GM18498 (cell line): ENCODE measurements around the gene BAD.
"Not testable (repeated sequence)": the region's sequence is repeated elsewhere in the genome, so short reads cannot be mapped to it uniquely, and the experiment has no call there.

Experiments
- ATAC-seq: cut with Tn5 transposase; IDR thresholded peaks from one replicate; pipeline ENCODE4 v1.9.1; 2021; ENCODE audit warnings: mild to moderate bottlenecking, moderate library complexity; ENCODE audit not compliant: unreplicated experiment

BAD gene

GRCh38 chr11:64315667-64316526 lies 31.4 kb upstream of the BAD start:
- not testable (repeated sequence) for ATAC-seq

- ATAC-seq: no peak
Measured at GRCh38 chr11:64314805-64315561, 30.5 kb upstream of the BAD start.

- no peak for ATAC-seq
Measured at GRCh38 chr11:64314146-64314804, 29.8 kb upstream of the BAD start.

DNA sequence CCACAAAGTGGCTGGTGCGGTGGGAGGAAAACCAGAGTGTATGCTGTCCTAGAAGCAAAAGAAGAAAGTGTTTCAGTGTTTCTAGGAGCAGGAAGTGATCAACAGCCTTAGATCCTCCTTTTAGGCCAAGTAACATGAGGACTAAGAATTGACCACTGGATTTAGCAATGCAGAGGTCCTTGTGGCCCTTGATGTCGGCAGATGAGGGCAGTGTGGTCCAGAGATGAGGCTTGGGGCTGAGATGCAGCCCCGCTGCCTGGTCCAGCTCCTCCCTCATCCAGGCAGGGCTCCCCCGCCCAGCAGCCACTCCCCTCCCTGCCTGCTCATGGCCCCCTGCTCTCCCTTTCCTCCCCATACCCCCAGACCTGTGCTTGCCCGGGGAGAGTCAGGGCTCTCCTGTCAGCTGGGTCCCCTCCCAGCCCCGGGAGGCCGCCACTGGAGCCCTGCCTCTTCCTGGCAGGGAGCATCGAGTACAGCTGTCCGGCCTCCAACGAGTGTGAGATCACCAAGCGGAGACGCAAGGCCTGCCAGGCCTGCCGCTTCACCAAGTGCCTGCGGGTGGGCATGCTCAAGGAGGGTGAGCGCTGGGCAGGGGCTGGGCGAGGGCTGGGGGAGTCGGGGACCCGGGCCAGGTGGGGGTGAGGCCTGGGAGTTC lies 29.2 kb upstream of the BAD start:
- ATAC-seq: no peak

DNA sequence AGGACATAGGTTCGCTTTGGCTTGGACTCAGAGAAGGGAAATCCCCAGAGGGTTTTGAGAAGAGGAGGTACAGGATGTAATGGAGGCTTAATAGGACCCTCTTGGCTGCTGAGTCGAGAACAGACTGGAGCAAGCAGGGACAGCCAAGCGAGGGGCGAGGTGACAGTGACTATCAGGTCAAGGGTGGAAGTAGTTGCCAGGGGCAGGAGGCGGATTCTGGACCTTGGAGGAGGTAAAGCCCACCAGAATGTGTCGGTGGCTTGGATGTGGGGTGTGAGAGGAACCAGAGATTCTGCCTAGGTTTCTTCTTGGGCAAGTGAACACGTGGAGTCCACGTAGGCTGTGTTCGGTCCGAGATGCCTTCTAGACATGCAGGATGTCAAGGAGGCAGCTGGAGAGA lies 28.5 kb upstream of the BAD start:
- ATAC-seq: no peak

DNA sequence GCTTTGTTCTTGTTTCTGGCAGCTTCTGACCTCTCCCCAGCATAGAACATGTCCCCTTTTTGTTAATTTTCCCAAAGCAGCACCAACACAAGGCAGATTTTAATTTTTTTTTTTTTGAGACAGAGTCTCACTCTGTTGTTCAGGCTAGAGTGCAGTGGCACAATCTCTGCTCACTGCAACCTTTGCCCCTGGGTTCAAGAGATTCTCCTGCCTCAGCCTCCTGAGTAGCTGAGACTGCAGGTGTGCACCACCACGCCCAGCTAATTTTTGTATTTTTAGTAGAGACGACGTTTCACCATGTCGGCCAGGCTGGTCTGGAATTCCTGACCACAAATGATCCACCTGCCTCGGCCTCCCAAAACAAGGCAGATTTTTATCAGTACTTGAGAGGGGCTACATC lies 23.3 kb upstream of the BAD start:
- not testable (repeated sequence) for ATAC-seq

GRCh38 chr11:64306876-64307622 lies 22.6 kb upstream of the BAD start:
- ATAC-seq: no peak

DNA sequence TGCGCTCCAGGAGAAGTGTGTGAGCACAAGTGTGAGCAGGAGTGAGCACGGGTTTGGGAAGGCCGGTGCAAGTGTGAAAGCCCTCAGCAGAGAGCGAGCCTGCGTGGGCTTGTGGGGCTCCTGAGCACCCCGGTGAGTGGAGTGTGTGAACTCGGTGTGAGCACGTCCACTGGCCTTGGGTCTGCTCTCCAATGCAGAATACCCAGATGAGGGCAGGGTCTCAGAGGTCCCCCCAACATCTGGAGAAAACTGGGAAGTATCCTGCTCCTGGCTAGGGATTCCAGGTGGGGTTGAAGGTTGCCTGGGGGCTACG lies 22.1 kb upstream of the BAD start:
- no peak for ATAC-seq

GRCh38 chr11:64305691-64306562 lies 21.5 kb upstream of the BAD start:
- ATAC-seq: peak; percentile 18

- peak; percentile 72 for ATAC-seq
Measured at GRCh38 chr11:64305075-64305690, 20.7 kb upstream of the BAD start, which contains the start of gene ESRRA. Gene ESRRA, plus strand, starts transcription at chr11:64305524. Its CDS starts 1,656 bp downstream, at chr11:64307180.

DNA sequence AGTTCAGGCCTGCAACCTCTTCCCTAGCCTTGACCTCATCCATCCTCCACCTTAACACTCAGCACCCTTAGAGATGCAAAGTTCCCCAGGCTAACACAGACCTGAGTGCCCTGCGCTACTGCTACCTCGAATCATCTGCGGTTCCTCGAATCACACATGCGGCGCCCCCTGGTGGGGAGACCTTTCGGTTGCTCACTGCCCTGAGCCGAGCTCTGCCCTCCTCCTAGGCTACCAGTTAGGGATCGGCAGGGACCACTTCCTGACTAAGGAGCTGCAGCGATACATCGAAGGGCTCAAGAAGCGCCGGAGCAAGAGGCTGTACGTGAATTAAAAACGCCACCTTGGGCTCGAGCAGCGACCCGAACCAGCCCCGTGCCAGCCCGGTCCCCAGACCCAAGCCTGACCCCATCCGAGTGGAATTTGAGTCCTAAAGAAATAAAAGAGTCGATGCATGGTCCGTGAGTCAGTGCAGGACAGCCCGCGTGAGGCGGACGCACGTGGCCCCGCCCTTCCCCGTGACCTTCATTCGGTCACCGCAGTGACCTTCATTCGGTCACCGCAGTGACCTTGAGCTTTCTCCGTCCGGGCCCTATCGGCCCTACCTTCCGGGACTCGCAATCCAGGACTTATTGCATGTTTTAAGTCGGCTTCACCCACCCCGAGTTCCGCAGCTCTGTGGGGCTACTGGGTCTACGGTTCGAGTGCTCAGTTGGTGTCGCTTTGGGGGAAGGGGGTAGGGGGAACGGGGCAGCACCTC lies 20.0 kb upstream of the BAD start:
- ATAC-seq: peak; percentile 27

DNA sequence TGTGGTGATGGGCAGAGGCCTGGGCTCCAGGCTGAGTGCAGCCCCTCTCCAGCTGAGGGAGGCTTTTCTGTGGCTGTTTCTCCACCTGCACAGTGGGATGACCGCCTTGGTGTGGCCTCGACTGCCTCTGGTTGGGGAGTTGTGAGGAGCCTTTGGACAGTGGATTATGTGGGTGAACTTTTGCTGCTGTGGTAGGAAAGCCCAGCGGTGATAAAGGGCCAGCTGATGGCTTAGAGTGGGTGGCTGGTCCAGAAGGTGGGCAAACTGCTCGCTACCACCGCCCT lies 19.5 kb upstream of the BAD start:
- ATAC-seq: no peak

- ATAC-seq: no peak
Measured at GRCh38 chr11:64303109-64304031, 18.9 kb upstream of the BAD start.

DNA sequence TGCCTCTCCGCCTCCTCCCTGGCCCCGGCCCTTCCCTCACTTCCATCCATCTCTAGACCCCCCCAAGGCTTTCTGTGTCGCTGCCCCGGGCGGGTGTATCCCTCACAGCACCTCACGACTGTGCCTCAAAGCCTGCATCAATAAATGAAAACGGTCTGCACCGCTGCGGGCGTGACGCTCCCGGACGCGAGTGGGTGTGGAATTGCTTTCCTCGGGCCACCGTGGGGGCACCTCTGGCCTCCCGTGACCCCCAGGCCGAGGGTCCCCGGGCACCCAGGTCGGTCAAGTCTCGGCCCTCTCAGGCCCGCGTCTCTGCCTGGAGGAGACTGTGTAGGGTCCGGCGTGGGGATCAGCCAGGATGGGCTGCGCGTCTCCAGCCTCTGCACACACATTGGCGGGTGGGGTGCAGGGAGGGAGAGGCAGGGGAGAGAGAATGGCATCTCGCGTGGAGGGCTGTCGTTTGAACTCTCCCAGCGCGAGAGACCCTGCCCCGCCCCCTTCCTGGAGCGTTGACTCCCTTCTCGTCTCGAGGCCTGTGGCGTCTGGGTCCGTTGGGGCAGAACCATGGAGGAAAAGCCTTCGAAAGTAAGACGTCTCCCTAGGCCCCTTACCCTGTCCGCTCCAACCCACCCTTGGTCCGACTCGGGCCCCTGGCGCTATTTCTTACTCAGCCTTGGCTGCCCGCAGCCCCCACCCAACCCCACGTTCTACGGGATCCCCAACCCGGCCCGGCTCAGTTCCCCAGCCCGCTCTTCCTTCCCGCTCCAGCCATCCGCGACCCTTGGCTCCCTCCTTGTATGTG lies 15.6 kb upstream of the BAD start, which contains the start of gene CATSPERZ:
CATSPERZ (plus strand) TSS at position 512 of the 802 bp plus-strand sequence; CDS start at position 565, 53 bp downstream.
- no peak for ATAC-seq

DNA sequence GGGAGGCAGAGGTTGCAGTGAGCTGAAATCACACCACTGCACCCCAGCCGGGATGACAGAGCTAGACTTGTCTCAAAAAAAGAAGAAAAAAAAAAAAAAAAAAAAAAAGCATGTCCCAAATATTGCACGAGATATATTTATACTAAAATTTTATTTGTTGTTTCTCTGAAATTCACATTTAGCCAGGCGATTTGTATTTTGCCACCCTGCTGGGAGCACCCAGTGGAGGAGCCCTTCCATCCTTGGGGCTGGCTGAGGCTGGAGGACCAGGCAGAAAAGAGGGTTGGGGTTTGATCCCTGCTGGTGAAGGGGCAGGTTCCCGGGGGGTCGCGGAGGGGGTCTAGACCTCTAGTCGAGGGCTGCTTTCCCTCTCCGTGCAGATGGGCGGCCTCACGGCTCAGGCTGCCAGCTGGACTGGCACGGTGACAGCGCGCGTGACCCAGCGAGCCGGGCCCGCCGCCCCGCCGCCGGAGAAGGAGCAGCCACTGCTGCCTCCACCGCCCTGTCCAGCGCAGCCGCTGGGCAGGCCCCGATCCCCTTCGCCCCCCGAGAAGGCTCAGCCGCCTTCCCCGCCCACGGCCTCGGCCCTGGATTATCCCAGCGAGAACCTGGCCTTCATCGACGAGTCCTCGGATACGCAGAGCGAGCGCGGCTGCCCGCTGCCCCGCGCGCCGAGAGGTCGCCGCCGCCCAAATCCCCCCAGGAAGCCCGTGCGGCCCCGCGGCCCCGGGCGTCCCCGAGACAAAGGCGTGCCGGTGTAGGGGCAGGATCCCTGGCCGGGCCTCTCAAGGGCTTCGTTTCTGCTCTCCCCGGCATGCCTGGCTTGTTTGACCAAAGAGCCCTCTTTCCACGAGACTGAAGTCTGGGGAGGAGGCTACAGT lies 14.7 kb upstream of the BAD start:
- ATAC-seq: no peak
